DND-41 (cell line): ENCODE measurements around the gene MFGE8.
"Not testable (repeated sequence)": the region's sequence is repeated elsewhere in the genome, so short reads cannot be mapped to it uniquely, and the experiment has no call there.

Experiments
- EZH2 ChIP-seq: IDR thresholded peaks from 3 replicates; pipeline ENCODE4 v1.6.1; 2012; ENCODE audit warnings: borderline replicate concordance, low read depth, mild to moderate bottlenecking, moderate library complexity, low read length, inconsistent platforms; ENCODE audit not compliant: severe bottlenecking
- TF ChIP-seq, protein P1 (sequence below): IDR thresholded peaks from 2 replicates; pipeline ENCODE4 v1.5.1; 2012; ENCODE audit warnings: borderline replicate concordance, low read length, moderate library complexity, mild to moderate bottlenecking; ENCODE audit not compliant: poor library complexity, severe bottlenecking; ENCODE audit errors: extremely low read depth

DNA sequence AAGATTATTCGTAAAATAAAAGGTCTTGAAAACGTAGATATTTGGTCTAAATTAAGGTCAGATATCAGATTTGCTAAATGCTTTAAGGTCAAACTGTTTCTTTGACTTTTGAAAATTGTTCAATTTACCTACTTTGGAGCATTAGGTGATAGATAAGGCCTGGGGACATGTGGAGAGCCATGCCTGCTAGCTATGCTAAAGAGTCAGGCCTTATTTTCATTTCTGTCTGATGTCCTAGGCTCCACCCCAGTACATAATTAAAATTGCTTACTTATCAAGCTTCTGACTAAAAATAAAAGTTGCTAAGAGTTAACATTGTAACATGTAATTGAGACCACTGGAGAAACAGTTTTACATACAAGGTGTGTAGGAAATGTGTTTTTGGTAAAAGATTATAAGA lies 12.5 kb upstream of the MFGE8 start:
- TF ChIP-seq, protein P1, sequence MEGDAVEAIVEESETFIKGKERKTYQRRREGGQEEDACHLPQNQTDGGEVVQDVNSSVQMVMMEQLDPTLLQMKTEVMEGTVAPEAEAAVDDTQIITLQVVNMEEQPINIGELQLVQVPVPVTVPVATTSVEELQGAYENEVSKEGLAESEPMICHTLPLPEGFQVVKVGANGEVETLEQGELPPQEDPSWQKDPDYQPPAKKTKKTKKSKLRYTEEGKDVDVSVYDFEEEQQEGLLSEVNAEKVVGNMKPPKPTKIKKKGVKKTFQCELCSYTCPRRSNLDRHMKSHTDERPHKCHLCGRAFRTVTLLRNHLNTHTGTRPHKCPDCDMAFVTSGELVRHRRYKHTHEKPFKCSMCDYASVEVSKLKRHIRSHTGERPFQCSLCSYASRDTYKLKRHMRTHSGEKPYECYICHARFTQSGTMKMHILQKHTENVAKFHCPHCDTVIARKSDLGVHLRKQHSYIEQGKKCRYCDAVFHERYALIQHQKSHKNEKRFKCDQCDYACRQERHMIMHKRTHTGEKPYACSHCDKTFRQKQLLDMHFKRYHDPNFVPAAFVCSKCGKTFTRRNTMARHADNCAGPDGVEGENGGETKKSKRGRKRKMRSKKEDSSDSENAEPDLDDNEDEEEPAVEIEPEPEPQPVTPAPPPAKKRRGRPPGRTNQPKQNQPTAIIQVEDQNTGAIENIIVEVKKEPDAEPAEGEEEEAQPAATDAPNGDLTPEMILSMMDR: not testable (repeated sequence)
- not testable (repeated sequence) for TF ChIP-seq EZH2
